ENCODE measurements around the gene ZMIZ1.

The ZMIZ1 gene

DNA sequence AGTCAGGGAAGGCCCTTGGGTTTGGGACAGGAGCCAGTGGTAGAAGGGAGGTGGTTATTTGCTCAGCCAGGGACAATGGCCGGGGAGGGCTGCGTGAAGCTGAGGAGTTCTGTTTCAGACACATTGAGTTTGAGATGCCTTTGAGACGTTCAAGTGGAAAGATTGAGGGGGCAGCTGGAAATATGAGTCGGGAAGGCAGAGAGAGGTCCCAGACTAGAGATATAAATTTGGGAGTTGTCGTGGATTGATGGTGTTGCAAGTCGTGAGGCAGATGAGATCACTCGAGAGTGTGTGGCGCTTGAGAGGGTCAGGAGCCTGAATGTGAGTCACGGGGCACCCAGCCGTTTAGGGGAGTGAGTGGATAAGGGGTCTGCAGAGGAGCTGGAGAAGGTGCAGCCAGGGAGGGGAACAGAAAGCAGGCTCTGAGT lies 73.3 kb downstream of the ZMIZ1 start:
- no peak for DNase-seq

DNA sequence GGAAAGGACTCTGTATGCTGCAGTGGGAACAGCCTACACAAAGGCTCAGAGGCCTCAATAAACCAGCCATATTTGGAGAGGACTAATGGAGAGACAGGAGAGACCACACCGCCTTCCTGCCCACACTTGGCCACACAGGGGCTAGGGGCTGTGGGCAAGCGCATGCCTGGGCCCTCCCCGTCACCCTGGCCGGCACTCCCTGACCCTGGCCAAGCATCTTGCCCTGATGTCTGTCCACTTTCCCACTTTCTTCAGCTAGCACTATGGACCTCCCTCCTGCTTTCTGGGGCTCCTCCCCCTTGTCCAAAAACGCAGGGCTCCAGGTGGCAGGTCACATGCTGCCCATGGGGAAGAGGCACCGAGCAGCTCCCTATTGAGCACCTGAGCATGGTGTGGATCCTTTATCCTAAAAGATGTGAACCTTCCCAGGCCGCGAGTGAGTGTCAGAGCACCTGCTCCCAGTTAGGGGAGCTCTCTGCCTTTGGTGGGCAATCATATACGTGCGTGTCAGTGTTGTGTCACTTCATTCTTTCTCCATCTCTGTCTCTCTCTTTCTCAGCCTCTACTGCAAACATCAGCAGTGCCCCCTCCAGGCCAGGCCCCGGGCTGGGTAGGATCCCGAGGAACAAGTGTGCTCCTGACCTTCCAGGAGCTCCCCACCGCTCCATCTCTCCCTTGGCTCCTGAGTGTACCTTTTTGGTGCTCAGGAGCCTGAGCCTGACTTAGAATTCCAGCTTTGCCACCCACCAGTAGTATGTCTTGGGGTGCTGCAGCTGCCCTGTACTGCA lies 74.0 kb downstream of the ZMIZ1 start:
- no peak for DNase-seq

DNA sequence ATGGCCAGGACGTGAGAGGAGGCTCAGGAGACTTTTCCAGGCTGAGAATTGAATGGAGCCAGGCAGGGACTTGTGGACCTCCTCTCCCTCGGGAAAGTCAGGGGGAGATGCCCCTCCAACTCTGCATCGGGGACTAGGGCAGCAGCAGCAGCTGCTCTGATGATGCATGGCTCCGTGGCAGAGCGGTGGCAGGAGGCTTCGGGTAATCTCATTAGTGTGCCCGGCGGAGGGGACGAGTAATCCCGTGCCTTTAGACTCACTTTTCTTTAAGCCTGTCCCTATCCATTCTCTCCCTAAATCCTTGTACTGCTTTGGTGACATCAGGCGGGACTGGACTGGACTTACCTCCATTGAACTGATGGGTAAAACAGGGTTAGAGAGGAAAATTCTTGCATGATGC lies 75.1 kb downstream of the ZMIZ1 start:
- DNase-seq = no peak

DNA sequence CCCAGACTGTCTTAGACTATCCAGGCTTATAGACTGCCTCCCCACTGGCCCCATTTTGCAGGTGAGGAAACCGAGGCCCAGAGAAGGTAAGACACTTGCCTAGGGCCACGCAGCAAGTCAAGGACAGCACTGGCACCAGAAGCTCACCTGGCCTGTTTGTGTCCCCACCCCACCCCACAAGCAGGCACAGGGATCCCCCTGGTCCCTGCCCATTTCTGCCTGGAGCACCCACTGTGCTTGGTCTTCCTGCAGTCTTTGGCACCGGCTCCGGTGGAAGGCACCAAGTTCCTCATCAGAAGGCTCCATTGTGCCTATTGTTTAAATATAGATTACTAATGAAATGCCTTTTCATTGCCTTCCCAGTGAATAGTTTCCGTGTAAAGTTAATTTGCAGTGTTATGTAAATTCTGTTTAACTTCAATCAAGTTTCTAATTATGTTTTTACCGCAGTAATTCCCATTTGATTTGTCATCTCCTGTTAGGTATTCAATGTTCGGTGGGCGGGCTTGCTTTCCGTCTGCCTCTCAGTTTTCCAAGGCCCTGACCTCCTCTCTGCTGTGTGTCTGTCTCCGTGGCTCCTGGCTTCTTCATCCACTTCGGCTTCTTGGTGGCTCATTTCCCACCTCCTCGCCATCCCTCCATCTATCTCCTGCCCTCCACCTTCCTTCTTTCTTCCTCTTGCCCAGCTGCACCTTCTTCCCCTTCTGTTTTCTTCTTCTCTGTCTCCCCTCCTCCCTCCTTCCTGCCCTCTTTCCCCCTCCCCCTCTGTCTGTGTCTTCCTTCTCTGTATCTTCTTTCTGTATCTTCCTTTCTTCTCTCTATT lies 75.8 kb downstream of the ZMIZ1 start:
- no peak for DNase-seq

DNA sequence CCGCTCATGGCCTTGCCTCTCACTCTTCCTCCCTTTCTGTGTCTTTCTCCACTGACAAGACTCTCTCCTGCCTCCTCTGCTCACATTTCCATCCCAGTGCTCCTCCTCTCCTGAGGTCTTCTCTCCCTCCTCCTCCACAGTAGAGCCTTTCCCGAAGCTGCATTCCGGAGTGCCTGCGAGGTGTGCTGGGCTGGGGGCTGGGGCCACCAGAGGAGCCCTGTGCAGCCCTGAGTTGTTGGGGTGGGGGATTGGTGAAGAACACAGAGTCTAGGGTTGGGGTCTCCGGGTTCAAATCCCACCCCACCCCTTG lies 76.4 kb downstream of the ZMIZ1 start:
- DNase-seq = no peak

DNA sequence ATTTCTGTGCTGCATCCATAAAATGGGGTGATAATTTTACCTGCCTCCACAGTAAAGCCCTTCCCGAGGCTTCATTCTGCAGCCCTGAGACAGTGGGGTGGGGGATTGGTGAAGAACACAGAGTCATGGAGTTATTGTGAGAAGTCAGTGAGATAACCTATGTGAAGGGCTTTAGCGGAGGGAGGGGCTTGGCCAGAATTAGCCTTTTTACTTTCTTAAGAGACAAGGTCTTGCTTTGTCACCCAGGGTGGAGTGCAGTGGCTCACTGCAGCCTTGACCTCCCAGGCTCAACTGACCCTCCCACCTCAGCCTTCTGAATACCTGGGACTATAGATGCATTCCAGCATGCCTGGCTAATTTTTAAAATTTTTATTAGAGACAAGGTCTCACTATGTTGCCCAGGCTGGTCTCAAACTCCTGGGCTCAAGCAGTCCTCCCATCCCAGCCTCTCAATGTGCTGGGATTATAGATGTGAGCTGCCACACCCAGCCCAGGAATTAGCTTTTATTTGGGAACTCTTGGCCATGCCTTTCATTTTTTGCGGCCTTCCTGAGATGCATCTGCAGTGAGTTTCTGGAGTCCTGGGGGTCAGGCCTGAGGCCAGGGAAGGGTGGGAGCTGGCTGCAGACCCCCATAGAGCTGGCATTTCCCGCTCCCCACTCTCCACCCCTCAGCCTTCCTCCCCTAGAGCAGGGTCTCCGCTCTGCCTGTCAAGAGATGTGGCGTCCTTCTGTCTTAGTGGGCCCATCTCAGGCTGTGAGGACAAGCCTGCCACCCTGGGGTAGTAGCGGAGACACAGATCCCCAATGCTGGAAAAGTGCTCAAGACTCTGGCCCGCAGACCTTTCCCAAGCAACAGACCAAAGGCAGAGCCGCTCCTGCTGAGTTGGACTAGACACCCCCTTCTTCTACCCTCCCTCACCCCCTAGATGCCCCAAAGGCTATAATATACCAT lies 77.0 kb downstream of the ZMIZ1 start:
- no peak for DNase-seq

DNA sequence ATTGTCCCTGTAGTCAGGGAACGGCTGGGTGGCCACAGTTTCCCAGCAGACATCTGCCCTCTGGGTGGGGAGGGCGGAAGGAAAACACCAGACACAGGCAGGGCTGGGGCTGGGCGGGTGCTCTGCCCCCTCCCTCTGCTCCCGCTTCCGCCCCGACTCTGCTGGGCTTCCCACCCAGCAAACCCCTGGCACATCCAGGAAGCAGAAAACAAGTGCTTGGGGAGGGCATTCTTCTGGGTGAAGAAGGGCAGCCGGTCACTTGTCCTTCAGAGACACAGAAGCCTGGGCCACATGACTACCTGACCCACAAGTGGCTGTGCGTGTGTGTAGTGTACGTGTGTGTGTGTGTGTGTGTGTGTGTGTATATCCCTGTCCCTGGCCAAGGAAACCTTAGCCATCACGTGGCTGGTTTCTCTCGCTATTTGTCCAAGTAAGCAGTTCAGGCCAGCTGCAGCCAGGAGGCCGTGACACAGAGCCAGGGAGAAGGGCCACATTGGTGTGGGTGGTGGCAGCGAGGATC lies 77.9 kb downstream of the ZMIZ1 start:
- DNase-seq = no peak

DNA sequence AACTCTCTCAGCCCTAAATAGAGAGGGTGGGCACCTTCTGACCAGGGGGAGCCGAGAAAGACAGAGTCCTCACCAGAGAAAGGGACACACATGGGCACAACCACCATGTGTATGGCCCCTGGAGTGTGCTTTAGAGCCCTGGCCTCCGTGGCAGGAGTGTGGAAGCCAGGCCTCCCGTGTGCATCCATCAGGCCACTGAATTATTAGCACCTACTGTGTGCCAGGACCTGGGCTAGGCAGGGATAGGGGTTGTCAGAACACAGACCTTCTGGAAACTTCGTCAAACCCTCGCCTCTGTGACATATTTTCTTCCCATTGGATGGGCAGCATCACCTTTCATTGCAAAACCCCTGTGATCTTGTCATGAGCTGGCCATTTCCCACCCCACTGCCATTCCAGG lies 78.5 kb downstream of the ZMIZ1 start:
- no peak for DNase-seq

DNA sequence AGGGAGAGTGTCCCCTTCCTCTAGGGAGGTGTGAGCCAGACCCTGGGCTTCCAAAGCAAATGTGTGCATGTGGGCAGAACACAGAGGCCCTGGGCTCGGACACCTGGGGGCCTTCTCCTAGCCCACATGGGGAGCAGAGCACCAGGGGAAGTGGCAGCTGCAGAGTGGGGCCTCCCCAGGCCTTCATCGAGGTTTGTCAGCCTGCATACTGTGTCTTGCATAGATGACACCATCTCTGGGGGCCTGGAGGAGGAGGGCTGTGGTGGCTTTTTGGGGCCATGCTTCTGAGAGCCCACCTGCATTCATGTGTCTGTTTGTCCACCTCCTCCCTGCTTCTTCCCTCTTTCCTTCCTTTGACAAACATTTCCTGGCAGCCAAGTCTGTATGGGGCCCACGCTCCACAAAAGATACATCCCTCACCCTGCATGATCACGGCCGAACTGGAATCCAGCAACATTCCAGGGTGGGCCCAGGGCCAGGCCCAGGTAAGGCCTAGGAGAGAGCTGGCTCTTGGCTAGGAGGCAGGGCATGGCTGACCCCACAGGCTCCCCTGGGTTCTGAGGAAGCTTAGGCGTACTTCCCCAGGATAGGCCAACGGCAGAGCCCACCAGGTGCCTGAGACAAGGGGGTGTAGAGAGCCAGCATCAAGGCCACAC lies 79.2 kb downstream of the ZMIZ1 start:
- DNase-seq = no peak

DNA sequence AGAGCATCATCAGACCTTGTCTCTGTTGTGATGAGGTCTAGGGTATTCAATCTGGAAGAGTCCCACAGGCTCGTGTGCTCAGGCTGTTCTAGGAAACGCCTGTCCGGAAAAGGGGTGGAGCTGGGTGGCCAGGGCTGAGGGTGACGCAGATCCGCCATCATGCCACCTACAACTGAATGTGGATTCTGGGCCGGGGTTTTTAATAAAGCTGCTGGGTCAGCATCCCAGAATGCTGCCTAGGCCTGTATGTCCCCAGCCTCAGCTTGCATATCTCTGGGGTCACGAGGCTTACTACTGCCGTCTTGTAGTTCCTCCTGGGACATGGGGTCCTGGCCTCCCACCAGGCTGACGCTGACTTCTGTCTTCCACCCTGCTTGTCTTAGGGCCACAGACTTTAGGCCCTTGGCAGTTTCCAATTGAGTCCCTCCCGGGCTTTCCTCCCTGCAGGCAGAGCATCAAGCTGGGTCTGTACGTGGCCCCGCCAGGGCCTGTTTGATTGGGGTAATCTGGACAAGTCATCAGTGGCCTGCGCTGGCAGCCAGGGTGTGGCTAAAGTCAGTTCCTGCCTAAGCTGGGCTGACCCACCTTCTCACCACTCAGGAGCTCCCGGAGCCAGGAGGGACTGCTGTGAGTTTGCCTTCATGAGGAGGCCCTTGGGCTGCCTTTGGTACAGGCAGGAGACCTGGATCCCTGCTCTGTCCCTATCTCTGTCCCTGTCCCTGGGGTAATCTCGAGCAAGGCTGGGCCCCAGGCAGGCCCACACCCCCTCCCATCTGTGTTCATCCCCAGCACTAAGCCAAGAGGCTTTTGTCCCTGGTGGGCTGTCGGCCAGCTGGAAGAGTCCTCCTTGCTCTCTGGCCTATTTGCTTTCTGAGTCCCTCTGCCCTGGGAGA lies 79.9 kb downstream of the ZMIZ1 start:
- DNase-seq = no peak

DNA sequence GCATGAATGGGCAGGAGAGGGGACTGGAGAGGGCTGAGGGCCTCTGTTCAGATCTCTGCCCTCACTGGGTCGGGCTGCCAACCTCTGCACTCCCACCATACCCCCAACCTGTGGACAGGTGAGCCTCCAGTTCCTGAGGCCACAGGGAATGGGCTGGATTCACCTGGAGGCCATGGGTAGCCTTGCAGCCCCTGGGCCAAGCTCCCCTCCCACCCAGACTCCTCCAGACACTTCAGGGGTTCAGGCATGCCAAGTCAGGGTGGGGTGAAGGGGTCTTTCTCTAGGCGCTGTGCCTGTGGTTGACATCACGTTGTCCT lies 80.5 kb downstream of the ZMIZ1 start:
- no peak for DNase-seq

DNA sequence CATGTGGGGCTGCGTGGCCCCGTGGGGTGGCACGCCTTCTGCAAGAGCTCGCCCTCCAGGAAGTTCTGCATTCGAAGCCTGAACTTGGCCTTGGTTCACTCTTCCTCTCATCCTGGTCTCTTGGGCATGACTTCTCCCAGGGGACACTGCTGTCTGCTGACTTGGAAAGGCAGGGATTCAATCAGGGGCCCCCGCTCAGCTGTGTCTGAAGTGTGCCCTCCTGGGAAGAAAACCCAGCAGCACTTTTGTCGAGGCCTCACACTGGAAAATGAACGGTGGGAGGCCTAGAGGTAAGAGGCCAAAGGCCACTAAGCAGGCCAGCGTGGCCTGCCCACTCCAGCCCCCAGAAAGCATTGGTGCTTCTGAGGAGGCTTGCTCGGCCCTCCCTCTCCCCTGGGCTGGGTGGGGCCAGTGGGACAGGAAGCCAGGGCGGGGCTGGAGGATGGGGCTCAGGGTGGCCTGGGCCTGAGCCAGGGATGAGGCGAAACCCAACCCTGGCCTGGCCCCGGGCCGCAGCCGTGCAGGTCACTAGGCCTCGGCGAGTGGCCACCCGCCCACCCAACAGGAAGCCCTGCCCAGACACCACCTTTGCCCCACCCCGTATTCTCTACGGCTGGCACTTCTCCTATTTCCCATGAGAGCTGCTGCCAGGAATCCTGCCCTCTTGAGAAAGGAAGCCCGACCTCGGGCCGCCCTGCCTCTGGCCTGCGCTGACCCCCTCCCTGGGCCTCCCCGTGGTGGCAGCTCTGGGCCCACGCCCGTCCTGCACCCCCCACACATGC lies 81.1 kb downstream of the ZMIZ1 start:
- DNase-seq = no peak

DNA sequence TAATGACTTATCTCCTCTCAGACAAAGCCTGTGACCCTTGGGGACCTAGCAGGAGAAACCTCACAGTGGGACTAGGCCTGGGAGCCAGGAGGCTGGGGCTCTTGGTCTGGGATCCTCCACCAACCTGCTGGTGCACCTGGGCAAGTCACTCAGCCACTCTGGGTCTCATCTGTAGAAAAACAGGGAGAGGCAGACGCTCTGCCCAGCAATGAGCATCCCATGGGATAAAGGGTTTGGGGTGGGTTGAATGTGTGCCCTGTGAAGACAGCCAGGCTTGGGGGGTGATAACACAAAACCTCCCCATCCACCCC lies 81.6 kb downstream of the ZMIZ1 start:
- no peak for DNase-seq

DNA sequence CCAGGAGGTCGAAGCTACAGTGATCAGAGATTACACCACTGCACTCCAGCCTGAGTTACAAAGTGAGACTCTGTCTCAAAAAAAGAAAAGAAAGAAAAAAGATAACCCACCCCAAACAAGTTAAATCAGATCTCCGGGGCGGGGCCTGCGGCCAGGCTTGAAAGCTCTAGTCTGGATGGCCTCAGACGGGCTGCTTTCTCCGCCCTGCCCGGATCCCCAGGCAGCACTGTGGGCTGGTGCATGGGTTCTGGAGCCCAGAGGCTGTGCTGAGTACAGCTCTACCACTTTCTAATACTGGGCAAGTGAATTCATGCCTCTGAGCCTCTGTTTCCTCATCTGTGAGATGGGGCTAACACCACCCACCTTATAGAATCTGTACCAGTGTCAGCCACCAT lies 83.7 kb downstream of the ZMIZ1 start:
- no peak for DNase-seq

DNA sequence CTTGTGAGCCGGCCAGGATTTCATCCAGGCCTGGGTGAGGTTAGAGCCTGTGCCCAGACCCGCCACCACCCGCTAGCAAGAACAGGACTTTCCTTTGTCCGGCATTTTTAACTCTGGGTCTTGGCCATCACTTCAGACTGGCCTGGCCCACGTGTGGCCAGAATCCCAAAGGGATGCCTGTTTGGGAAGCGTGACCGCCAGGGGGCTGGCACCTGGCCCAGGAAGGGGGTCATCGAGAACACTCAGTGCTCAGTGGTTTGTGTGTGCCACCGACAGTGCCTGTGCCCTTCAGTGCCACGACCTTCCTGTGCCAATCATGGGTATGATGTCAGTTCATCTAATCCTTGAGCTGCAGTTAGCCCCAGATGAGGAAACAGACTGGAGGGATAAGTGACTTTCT lies 85.0 kb downstream of the ZMIZ1 start:
- no peak for DNase-seq

DNA sequence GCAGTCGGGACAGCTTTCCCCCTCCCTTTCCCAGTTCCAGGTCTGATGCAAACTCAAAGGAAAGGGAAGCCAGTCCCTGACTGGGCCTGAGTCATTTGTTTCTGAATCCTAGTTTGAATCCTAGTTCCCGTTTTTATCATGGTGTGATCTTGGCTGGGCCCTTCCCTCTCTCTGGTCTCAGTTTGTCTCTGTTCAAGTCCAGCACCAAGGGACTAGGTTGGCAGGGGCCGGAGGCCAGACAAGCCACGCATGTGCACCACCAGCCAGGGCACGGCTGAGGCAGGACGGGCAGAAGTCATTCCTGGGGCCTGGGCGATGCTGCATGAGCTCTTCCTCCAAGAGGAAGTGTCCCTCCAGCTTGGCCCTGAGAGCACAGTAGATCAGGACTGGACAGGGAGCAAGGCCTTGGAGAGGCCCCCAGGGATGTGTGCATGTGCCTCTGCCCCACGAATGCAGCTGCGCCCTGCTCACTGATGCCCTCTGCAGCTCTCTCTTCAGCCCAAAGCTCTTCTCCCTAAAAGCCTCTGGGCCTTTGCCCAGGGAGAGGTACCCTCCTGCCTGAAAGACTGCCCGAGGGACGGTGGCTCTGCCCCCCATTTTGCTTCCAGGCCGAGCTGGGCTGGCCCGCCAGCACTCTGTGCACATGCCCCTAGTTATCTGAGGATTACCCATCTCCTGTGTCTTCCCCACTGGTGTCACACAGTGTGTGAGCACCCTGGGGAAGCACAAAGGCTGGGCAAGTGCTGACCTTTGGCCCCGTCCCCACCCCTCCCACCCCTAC lies 86.7 kb downstream of the ZMIZ1 start:
- no peak for DNase-seq

DNA sequence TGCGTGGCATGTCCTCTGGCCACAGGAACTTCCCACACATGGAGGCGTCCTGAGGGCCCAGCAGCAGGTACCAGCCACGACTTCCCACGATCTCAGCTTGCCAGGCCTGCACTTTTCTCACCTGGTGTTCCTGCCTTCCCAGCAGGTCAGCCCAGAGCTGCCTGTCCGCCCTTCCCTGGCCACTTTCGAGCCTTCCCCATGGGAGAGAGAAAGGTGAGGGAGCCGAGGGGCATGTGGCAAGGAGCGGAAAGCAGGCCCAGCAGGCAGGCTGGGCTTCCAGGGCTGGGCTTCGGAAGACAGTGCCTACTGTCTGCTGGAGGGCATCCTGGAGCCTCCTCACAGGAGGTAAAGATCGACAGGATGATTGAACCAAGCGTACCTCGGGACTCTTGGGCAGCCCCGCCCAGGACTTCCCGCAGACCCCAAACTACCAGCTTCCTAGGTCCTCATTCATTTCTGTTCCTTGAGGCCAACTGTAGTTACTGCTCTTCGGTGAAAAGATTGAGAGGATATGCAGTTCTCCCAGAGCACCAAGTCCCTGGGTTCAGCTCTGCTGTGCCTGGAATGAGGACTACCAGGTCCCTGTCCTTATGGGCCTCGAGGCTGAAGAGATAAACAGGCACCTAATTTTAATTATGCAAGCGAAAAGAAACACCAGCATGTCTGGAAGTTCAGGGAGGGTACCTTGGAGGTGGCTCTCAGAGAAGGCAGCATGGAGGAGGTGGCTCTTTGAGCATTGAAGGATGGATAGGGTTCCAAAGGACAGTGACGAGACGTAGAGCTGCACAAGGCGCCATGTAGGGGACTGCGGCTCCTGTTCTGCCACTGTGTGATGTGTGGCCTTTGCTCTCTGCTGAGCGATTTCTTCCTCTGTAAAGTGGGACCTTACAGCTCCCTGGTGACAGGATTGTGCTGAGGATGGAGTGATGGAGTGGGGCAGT lies 87.8 kb downstream of the ZMIZ1 start:
- DNase-seq = no peak

DNA sequence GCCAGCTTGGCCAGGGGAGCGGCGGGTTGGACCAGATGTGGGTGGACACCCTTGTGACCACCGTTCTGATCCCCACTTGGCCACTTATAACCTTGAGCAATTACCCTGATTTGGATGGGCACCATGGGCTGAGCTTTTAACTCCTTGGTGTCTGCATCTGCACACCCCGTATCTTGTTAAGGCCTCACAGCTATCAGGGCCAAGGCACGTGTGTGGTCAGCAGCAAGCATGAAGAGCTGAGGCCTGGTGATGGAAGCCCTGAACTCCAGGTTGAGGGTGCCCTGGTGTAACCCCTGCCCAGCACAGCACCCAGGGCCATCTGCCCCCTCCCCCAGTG lies 89.2 kb downstream of the ZMIZ1 start:
- DNase-seq = no peak

DNA sequence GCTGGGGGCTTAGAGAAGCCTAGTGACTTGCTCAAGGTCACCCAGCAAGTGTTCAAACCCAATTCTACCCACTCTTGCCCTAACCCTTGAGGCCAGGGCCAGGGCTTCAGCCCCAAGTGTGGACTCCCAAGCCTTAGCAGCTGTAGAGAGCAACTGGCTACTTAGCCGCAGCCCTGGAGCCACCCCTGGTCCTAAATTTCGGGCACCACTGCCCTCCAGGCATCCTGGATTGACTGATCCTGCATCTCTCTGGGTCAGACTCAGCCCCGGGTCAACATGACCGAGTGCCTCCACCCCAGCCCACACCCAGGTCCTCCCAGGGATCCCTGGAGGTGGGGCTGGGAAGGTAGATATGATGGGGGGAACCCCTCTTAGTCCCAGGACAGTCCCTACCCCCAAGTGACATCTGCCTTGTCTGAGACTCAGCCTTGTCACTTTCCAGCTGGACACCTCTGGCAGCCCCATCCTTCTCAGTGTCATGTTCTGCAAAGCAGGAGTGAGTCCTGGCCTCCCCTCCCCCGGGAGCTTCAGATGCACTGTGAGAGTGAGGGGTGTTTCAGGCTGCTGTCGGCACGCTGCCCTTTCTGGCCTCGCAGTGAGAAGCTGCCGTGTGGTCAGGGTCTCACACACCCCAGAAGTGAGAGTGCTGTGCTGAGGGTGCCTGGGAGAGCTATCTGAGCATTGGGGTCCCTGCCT lies 89.8 kb downstream of the ZMIZ1 start:
- DNase-seq = no peak

Data from NCI-H2227 treated with DMSO at 0.1 percent for 48 hours (cell line).